Activated CD8-positive, alpha-beta memory T cell treated with anti-CD3 and anti-CD28 coated beads for 1 hour (primary cell): ENCODE measurements around the gene NAT10.

Experiments used
- DNase-seq, 2 donors: peaks; one replicate each; pipeline ENCODE4 v3.0.0-alpha.2; 2020; ENCODE audit warnings: low read depth in 1 of 2; ENCODE audit errors: extremely low read depth in 1 of 2

NAT10 gene

GRCh38 chr11:34185926-34186841, 80.8 kb downstream of the NAT10 start:
- DNase-seq, result no peak

GRCh38 chr11:34188181-34188580, 82.8 kb downstream of the NAT10 start:
- no peak for DNase-seq

- no peak for DNase-seq
These were observed 83.8 kb downstream of the NAT10 start for GRCh38 chr11:34189191-34189590.

- DNase-seq, result no peak
These were observed 85.0 kb downstream of the NAT10 start for GRCh38 chr11:34190192-34191139.

- no peak for DNase-seq
These were observed 86.1 kb downstream of the NAT10 start for GRCh38 chr11:34191578-34191977.

GRCh38 chr11:34192481-34193401, 87.3 kb downstream of the NAT10 start:
- no peak for DNase-seq

GRCh38 chr11:34194576-34195335, 89.3 kb downstream of the NAT10 start:
- no peak for DNase-seq
